ENCODE results near the gene HVCN1.

Gene HVCN1

DNA sequence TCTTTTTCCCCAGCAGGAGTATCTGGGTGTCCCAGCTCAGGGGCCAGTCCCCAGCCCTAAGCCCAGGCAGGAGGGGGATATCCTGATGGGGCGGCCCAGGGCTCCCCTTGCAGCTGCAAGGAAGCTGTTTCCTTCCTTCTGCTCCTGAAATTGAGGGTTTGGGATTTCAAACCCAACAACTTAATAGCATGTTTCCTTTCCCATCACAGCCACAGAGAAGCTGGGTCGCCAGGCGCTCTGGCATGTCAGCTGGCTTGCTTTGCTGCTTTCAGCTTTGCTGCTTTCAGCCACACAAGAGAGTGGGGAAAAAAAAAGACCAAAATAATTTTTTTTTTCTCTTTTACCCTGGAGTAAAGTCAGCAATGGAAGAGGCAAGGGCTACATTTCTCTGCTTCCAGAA, 30.0 kb downstream of the HVCN1 start:
- no peak for TF ChIP-seq TAF1 (IDR thresholded peaks at IDR 0.05; ENCODE audit: borderline replicate concordance, insufficient read depth, low read length)
- no peak for TF ChIP-seq POLR2AphosphoS5 (IDR thresholded peaks at IDR 0.05; ENCODE audit: low read depth, low read length)
- TF ChIP-seq, protein P1, sequence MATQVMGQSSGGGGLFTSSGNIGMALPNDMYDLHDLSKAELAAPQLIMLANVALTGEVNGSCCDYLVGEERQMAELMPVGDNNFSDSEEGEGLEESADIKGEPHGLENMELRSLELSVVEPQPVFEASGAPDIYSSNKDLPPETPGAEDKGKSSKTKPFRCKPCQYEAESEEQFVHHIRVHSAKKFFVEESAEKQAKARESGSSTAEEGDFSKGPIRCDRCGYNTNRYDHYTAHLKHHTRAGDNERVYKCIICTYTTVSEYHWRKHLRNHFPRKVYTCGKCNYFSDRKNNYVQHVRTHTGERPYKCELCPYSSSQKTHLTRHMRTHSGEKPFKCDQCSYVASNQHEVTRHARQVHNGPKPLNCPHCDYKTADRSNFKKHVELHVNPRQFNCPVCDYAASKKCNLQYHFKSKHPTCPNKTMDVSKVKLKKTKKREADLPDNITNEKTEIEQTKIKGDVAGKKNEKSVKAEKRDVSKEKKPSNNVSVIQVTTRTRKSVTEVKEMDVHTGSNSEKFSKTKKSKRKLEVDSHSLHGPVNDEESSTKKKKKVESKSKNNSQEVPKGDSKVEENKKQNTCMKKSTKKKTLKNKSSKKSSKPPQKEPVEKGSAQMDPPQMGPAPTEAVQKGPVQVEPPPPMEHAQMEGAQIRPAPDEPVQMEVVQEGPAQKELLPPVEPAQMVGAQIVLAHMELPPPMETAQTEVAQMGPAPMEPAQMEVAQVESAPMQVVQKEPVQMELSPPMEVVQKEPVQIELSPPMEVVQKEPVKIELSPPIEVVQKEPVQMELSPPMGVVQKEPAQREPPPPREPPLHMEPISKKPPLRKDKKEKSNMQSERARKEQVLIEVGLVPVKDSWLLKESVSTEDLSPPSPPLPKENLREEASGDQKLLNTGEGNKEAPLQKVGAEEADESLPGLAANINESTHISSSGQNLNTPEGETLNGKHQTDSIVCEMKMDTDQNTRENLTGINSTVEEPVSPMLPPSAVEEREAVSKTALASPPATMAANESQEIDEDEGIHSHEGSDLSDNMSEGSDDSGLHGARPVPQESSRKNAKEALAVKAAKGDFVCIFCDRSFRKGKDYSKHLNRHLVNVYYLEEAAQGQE (IDR thresholded peaks at IDR 0.05; ENCODE audit: insufficient read depth in 1 of 2, low read depth in 2 of 2, low read length in 2 of 2) = no peak
- no peak for TF ChIP-seq SIN3A (IDR thresholded peaks at IDR 0.05; ENCODE audit: borderline replicate concordance, insufficient read depth, low read length)
- TF ChIP-seq FOXP2 (optimal IDR thresholded peaks at IDR 0.05; ENCODE audit: borderline replicate concordance, extremely low read depth, extremely low read length, insufficient read depth) = no peak

DNA sequence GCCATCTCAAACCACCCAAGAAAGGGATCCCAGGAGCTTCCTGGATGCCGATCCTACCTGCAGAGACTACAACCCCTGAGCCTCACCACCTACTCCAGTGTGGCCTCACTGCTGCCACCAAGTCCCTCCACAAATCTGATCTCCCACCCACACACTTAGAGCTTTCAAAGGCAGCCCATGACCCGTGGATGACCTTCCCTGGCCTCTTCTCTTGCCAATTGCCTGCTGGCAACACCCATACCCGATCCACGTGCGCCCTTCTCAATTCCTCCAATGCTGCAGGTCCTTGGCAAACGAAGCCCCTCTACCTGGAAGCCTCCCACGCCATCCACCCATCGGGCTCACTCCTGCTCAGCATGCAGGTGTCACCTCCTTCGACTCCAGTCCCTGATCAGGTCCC, 30.7 kb downstream of the HVCN1 start:
- TF ChIP-seq SIN3A (IDR thresholded peaks at IDR 0.05; ENCODE audit: borderline replicate concordance, insufficient read depth, low read length) = no peak
- TF ChIP-seq FOXP2 (optimal IDR thresholded peaks at IDR 0.05; ENCODE audit: borderline replicate concordance, extremely low read depth, extremely low read length, insufficient read depth) = no peak

DNA sequence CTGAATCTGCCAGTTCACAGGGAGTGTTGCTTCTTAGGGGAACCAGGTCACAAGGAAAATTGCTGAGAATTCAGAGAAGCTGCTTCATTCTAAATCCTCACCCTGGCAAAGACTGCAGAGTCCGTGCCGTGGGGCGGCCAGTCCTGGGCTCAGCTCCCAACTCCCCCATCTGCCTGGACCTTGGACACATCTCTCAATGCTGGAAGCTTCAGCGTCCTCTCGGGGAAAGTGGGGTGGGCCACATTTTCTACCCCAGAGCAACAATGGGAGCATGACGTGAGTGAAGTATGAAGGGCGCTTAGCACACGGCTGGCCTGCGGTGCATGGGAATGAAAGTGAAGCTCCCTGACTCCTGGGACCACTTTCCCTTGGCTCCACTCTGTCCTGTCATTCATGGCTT, 31.2 kb downstream of the HVCN1 start:
- TF ChIP-seq FOXP2 (optimal IDR thresholded peaks at IDR 0.05; ENCODE audit: borderline replicate concordance, extremely low read depth, extremely low read length, insufficient read depth) (no peak), SIN3A (IDR thresholded peaks at IDR 0.05; ENCODE audit: borderline replicate concordance, insufficient read depth, low read length) (no peak), TAF1 (IDR thresholded peaks at IDR 0.05; ENCODE audit: borderline replicate concordance, insufficient read depth, low read length) (no peak), POLR2AphosphoS5 (IDR thresholded peaks at IDR 0.05; ENCODE audit: low read depth, low read length) (no peak)
- TF ChIP-seq, protein P1 (IDR thresholded peaks at IDR 0.05; ENCODE audit: insufficient read depth in 1 of 2, low read depth in 2 of 2, low read length in 2 of 2) = no peak

DNA sequence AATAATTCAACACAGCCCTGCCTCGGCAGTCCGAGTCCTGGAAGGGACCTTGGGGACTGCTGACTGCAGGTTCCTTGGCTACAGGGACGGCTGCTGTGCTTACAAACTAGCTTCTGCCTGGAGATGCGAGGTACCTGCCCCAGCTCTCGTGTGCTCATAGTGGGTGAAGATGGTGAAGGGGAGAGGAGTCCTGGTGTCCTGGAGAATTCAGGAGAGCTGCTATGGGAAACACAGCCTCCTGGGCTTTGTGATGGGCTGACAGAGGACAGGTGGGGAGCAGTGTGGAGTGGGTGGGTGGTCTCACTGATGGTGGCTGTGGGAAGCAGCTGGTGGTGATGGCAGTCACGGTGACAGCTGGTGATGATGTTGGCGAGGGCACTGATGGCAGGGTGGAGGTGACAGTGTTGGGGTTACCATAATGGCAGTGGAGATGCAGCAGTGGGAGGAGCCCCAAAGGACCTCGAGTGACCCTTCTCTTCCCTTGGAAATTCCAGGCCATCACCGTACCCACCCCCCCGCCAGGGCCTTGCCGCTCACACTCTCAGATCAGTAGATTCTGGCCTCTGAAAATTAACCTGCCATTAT, 32.8 kb downstream of the HVCN1 start:
- no peak for TF ChIP-seq TAF1 (IDR thresholded peaks at IDR 0.05; ENCODE audit: borderline replicate concordance, insufficient read depth, low read length)
- TF ChIP-seq, protein P1 (IDR thresholded peaks at IDR 0.05; ENCODE audit: insufficient read depth in 1 of 2, low read depth in 2 of 2, low read length in 2 of 2) = no peak
- TF ChIP-seq POLR2AphosphoS5 (IDR thresholded peaks at IDR 0.05; ENCODE audit: low read depth, low read length) = no peak
- TF ChIP-seq SIN3A (IDR thresholded peaks at IDR 0.05; ENCODE audit: borderline replicate concordance, insufficient read depth, low read length) = no peak
- TF ChIP-seq FOXP2 (optimal IDR thresholded peaks at IDR 0.05; ENCODE audit: borderline replicate concordance, extremely low read depth, extremely low read length, insufficient read depth) = no peak

DNA sequence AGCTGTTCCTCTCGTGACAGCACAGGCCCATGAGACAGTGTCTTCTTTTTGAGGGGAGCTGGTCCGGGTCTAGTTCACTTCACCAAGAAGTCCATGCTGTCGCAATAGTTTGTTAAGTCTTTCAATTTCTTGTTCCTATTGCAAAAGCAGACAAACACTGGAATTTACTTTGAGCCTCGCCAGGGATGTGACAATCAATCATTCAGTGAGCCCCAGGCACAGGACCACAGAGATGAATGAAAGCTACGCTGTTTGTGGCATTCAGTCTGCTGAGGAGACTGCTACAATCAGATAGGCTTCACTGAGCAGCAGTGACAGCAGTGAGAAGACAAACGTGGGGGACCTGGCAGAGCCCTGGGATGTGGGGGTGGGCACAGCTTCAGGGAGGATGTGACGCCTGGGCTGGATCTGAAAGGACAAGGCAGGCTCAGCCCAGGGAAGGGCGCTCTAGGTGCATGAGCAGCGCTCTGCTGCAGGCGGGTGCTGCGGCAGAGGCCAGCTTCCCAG, 39.5 kb downstream of the HVCN1 start:
- TF ChIP-seq FOXP2 (optimal IDR thresholded peaks at IDR 0.05; ENCODE audit: borderline replicate concordance, extremely low read depth, extremely low read length, insufficient read depth) = peak; percentile 47
- TF ChIP-seq, protein P1 (IDR thresholded peaks at IDR 0.05; ENCODE audit: insufficient read depth in 1 of 2, low read depth in 2 of 2, low read length in 2 of 2) = no peak
- no peak for TF ChIP-seq TAF1 (IDR thresholded peaks at IDR 0.05; ENCODE audit: borderline replicate concordance, insufficient read depth, low read length)
- TF ChIP-seq SIN3A (IDR thresholded peaks at IDR 0.05; ENCODE audit: borderline replicate concordance, insufficient read depth, low read length) = no peak

All from PFSK-1 (cell line).